ENCODE results near the gene BIN2.

GRCh38 chr12:51263341-51263740 is 60.6 kb downstream of the BIN2 start:
- TF ChIP-seq EZH2 (IDR thresholded peaks at IDR 0.05; ENCODE audit: insufficient read depth, poor library complexity, severe bottlenecking) (no peak), EZH2phosphoT487 (IDR thresholded peaks at IDR 0.05; ENCODE audit: insufficient read depth, low read depth) (no peak)
